HCT116 (cell line): ENCODE results near the gene COL23A1.

Source experiments
- ATF3 ChIP-seq: IDR thresholded peaks from 2 replicates; pipeline ENCODE4 v1.6.1; 2012
- CTCF ChIP-seq, 3 experiments: fragments of 200-600 bp in 1 of 3; sonication (generic) in 1 of 3; IDR thresholded peaks in 2 of 3; conservative IDR thresholded peaks in 1 of 3; 2 replicates each; pipeline ENCODE4 v1.5.1; 2012 to 2017; ENCODE audit warnings: low read depth in 2 of 3, low read length in 2 of 3, antibody characterized with exemption in 1 of 3, borderline replicate concordance in 1 of 3, control low read depth in 1 of 3, mild to moderate bottlenecking in 1 of 3, mixed read lengths in 1 of 3, mixed run types in 1 of 3, moderate library complexity in 1 of 3; ENCODE audit not compliant: insufficient read depth in 1 of 3
- FOSL1 ChIP-seq: IDR thresholded peaks from 2 replicates; pipeline ENCODE4 v1.6.1; 2012; ENCODE audit warnings: low read depth
- POLR2A ChIP-seq: IDR thresholded peaks from 2 replicates; pipeline ENCODE4 v1.7.0; 2011; ENCODE audit warnings: borderline replicate concordance; ENCODE audit not compliant: insufficient read depth, insufficient read length; ENCODE audit errors: extremely low read depth
- RAD21 ChIP-seq: IDR thresholded peaks from 2 replicates; pipeline ENCODE4 v1.6.1; 2012; ENCODE audit warnings: low read depth, mild to moderate bottlenecking
- REST ChIP-seq: IDR thresholded peaks from 2 replicates; pipeline ENCODE4 v1.6.1; 2012; ENCODE audit warnings: low read depth
- SIN3A ChIP-seq: IDR thresholded peaks from 2 replicates; pipeline ENCODE4 v1.6.1; 2012; ENCODE audit warnings: low read depth
- TCF7L2 ChIP-seq: IDR thresholded peaks from 2 replicates; pipeline ENCODE4 v1.7.0; 2011; ENCODE audit warnings: borderline replicate concordance, inconsistent platforms; ENCODE audit not compliant: insufficient read depth, insufficient read length; ENCODE audit errors: extremely low read depth
- TF ChIP-seq, protein P1 (sequence below): IDR thresholded peaks from 2 replicates; pipeline ENCODE4 v1.6.1; 2011; ENCODE audit warnings: mild to moderate bottlenecking, low read length, moderate library complexity; ENCODE audit not compliant: insufficient replicate concordance; ENCODE audit errors: extremely low read depth

DNA sequence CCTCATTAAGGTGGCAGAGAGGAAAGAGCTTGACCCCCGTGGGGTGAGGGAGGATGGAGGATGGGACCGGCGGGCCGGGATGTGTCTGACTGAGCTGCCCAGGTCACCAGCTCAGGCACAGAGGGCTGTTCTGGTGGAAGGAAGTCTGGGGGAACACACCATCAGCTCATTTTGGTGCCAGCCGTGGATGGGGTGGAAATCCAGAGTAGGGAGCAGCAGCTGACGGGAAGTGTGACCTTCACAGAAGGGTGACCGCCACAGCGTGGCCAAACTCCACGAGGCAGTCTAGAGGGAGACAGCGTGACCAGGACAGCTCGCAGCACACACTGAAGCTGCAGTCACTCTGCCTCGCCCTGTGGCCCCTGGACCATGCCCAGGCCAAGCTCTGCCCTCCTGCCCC lies 312.3 kb downstream of the COL23A1 start:
- TF ChIP-seq CTCF (IDR thresholded peaks at IDR 0.05 in 2 of 3, conservative IDR thresholded peaks at IDR 0.05 in 1 of 3; ENCODE audit: borderline replicate concordance in 1 of 3, insufficient read depth in 1 of 3, low read depth in 2 of 3, low read length in 2 of 3), result no peak
- TF ChIP-seq POLR2A, result no peak
- no peak for TF ChIP-seq REST
- TF ChIP-seq, protein P1, sequence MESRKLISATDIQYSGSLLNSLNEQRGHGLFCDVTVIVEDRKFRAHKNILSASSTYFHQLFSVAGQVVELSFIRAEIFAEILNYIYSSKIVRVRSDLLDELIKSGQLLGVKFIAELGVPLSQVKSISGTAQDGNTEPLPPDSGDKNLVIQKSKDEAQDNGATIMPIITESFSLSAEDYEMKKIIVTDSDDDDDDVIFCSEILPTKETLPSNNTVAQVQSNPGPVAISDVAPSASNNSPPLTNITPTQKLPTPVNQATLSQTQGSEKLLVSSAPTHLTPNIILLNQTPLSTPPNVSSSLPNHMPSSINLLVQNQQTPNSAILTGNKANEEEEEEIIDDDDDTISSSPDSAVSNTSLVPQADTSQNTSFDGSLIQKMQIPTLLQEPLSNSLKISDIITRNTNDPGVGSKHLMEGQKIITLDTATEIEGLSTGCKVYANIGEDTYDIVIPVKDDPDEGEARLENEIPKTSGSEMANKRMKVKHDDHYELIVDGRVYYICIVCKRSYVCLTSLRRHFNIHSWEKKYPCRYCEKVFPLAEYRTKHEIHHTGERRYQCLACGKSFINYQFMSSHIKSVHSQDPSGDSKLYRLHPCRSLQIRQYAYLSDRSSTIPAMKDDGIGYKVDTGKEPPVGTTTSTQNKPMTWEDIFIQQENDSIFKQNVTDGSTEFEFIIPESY, result no peak
- no peak for TF ChIP-seq ATF3
- TF ChIP-seq RAD21, result no peak
- TF ChIP-seq SIN3A, result no peak
- TF ChIP-seq TCF7L2, result no peak
- TF ChIP-seq FOSL1, result no peak
